Measurements from ENCODE around the gene RELCH.

RELCH gene, protein sequence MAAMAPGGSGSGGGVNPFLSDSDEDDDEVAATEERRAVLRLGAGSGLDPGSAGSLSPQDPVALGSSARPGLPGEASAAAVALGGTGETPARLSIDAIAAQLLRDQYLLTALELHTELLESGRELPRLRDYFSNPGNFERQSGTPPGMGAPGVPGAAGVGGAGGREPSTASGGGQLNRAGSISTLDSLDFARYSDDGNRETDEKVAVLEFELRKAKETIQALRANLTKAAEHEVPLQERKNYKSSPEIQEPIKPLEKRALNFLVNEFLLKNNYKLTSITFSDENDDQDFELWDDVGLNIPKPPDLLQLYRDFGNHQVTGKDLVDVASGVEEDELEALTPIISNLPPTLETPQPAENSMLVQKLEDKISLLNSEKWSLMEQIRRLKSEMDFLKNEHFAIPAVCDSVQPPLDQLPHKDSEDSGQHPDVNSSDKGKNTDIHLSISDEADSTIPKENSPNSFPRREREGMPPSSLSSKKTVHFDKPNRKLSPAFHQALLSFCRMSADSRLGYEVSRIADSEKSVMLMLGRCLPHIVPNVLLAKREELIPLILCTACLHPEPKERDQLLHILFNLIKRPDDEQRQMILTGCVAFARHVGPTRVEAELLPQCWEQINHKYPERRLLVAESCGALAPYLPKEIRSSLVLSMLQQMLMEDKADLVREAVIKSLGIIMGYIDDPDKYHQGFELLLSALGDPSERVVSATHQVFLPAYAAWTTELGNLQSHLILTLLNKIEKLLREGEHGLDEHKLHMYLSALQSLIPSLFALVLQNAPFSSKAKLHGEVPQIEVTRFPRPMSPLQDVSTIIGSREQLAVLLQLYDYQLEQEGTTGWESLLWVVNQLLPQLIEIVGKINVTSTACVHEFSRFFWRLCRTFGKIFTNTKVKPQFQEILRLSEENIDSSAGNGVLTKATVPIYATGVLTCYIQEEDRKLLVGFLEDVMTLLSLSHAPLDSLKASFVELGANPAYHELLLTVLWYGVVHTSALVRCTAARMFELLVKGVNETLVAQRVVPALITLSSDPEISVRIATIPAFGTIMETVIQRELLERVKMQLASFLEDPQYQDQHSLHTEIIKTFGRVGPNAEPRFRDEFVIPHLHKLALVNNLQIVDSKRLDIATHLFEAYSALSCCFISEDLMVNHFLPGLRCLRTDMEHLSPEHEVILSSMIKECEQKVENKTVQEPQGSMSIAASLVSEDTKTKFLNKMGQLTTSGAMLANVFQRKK

DNA sequence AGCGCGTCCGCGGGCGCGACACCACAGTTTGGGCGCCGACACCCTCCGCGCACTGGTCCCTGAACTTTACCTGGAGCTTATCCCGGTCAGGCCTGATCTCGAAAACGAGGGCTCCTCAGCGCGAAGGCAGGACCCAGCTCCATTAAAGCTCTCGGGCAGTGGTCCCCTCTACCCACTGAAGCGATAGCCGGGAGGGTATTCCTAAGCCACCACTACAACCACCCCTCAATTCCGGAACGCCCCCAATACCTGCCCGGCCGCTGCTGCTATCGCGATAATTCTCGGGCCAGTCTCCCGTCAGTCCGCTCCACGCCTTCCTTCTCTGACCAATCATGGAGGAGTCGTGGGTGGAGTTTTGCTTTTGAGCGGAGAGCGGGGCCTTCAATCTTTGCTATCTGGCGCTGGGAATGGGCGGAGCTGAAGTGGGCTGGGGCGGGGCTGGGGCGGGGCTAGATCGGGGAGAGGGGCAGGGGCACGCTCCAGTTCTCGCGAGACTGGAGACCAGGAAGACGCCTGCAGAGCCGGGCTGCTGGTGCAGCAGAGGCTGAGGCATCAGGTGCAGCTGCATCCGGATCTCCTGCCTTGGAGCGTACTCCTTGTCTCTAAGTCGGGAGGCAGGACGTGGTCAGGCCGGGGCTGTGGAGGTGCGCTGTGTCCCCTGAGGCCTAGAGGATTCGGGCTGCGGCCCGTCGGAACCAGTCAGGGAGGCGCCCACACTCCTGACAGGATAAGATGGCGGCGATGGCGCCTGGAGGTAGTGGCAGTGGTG, at the start of gene RELCH, which contains the start of gene PIGN:
RELCH (plus strand) TSS at position 482 of the 769 bp plus-strand sequence; CDS start at position 733, 251 bp downstream.
PIGN (minus strand) TSS at position 283 of the 769 bp plus-strand sequence. CDS start 25,703 bp downstream, outside the sequence.
- peak within 1 kb of the TSS; percentile 95 for H3K27ac ChIP-seq
- no peak; the same call in 1 of the 2 replicates for TF ChIP-seq ZFX (IDR thresholded peaks at IDR 0.05)
- TF ChIP-seq, protein P1, sequence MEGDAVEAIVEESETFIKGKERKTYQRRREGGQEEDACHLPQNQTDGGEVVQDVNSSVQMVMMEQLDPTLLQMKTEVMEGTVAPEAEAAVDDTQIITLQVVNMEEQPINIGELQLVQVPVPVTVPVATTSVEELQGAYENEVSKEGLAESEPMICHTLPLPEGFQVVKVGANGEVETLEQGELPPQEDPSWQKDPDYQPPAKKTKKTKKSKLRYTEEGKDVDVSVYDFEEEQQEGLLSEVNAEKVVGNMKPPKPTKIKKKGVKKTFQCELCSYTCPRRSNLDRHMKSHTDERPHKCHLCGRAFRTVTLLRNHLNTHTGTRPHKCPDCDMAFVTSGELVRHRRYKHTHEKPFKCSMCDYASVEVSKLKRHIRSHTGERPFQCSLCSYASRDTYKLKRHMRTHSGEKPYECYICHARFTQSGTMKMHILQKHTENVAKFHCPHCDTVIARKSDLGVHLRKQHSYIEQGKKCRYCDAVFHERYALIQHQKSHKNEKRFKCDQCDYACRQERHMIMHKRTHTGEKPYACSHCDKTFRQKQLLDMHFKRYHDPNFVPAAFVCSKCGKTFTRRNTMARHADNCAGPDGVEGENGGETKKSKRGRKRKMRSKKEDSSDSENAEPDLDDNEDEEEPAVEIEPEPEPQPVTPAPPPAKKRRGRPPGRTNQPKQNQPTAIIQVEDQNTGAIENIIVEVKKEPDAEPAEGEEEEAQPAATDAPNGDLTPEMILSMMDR (conservative IDR thresholded peaks at IDR 0.05) = no peak

DNA sequence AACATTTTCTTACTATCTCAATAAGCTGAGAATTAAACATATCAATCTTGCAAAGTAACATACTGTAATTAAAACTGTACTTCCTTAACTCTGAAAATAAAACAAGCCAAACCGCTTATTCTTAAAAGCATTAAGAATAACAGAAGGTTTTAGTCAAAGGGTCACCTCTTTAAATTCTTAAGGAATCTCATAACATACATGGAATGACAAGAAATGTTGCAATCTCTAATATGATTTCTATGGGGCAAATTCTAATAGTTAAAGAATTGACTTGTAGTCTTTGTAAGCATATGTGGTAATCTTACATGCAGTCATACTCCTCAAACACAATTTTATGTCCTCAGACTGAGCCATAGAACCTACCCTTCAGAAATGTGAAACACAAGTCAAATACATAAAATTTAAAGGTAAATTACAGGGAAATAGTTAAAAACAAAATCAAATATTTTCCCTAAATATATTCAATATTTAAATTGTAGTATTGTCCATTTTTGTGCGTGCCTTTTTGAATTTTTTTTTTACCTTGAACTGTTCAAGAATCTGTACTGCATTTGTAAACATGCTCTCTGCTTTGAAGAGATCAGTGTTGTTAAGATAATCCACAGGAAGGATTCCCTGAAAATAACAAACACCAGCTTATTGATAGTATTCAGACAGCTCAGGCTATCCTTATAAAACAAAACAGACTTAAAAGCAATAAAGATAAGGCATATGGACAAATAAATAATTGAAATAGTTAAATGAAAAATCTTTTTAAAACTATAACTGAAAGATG, 48.4 kb upstream of the RELCH start:
- no peak for TF ChIP-seq ZFX (IDR thresholded peaks at IDR 0.05)
- TF ChIP-seq, protein P1 (conservative IDR thresholded peaks at IDR 0.05) = no peak
- H3K27ac ChIP-seq = no peak overlapping the region

DNA sequence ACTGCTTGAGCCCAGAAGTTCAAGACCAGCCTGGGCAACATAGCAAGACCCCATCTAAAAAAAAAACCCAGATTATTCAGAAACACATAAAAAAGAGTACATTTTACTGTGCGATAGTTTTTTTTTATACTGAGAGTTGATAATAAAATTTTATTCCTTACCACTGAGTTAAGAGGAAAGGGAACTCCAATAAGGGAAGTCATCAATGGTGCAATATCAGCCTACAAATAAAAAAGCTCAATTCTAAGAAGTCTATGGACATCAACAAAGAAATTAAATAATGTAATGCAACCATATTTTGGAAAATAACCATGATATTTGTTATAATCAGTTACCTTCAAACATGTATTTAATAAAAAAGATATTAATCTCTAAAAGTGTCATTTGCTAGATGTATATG, 46.8 kb upstream of the RELCH start:
- no peak for TF ChIP-seq ZFX (IDR thresholded peaks at IDR 0.05)
- TF ChIP-seq, protein P1 (conservative IDR thresholded peaks at IDR 0.05) = no peak

GRCh38 chr18:62144338-62144737, 42.7 kb upstream of the RELCH start:
- H3K27ac ChIP-seq = no peak overlapping the region
- TF ChIP-seq, protein P1 (conservative IDR thresholded peaks at IDR 0.05) = no peak
- TF ChIP-seq ZFX (IDR thresholded peaks at IDR 0.05) = no peak

More for the DNA sequence above, 46.8 kb upstream of the RELCH start:
- no peak overlapping the region for H3K27ac ChIP-seq

DNA sequence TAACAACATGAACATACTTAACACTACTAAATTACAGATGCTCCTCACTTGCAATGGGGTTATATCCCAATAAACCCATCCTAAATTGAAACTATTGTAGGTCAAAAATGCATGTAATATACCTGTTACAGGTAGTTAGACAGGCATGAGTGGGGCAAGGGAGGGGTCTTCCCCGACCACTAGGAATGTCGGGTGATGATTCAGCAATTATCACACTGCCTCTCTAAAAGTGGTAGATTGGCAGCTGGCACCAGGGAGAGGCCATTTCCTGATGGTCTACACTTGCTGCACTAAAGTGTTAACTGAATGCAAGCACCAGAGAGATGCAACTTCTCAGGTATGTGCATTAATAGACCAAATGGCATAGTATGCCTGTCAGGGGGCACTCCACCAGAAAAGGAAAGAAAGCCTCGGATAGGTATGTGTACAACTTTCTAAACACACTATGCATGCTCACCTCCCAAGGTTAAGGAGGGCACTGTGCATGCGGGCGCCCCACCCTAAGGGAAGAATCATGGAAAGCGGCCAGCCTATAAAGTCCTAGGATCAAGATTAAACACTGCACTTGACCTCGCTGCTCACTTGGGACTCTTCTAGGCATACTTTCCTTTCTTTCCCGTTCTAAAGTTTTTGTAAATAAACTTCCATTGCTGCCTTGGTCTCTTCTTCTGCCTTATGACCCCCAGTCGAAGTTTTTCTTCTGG, 35.8 kb upstream of the RELCH start:
- no peak for TF ChIP-seq ZFX (IDR thresholded peaks at IDR 0.05)
- TF ChIP-seq, protein P1 (conservative IDR thresholded peaks at IDR 0.05) = no peak
- H3K27ac ChIP-seq = no peak overlapping the region

Measured in C4-2B (cell line).